Measurements from ENCODE around the gene EIF4A2.

The EIF4A2 gene

GRCh38 chr3:186783058-186783730 lies at the start of gene EIF4A2:
Gene EIF4A2 (plus strand): TSS chr3:186783577. CDS start chr3:186783611, 34 bp downstream.
- peak; percentile 90 for DNase-seq (ENCODE audit: low spot score)

DNA sequence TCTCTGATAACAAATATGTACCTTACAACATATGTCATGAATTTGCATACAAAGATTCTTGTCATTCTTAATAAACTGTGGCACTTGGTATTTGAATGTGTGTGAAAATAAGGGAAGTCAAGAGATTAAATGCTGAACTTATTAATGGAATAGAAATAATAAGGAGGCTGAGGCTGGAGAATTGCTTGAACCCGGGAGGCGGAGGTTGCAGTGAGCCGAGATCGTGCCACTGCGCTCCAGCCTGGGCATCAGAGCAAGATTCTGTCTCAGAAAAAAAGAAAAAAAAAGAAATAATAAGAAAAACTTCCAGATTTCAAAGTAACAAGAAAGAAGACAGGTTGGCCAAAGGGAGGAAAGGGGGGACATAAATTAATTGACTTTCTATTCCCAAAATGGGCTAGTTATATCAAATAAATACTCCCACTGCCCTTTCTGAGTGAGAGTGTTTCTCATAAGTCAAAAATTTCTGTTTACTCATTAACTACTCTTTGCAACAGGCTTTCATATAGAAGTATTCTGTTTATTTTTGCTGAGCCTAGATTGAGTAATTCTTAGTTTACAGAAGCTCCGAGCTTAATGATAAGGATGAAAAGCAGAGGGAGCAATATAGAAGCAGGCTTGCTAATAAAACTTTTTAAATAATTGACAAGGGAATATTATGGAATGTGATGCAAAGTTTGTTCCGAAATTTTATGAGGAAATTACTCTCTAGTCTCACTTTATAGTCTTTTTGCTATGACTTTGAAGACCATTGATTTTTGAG lies 40.6 kb upstream of the EIF4A2 start:
- no peak for DNase-seq (ENCODE audit: low spot score)

GRCh38 chr3:186743666-186744065 lies 39.7 kb upstream of the EIF4A2 start:
- DNase-seq (ENCODE audit: low spot score), result no peak

DNA sequence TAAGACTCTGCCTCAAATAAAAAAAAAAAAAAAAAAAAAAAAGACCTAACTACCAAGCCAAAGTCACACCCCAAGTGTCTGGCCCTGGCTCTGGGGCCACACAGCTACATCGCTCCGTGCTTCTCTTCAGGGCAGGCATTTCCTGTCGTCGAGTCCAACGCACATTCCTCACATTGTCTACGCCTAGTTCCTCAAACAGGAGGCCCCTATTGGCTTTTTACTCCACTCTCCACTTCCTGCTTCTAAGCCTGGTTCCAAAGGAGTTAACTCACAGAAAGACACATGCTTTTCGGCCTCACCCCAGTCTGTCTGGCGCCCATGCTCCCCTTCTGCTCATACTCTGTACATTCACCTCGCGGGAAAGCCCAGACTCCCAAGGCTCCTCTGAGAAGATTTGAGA lies 37.4 kb upstream of the EIF4A2 start:
- DNase-seq (ENCODE audit: low spot score), result no peak

DNA sequence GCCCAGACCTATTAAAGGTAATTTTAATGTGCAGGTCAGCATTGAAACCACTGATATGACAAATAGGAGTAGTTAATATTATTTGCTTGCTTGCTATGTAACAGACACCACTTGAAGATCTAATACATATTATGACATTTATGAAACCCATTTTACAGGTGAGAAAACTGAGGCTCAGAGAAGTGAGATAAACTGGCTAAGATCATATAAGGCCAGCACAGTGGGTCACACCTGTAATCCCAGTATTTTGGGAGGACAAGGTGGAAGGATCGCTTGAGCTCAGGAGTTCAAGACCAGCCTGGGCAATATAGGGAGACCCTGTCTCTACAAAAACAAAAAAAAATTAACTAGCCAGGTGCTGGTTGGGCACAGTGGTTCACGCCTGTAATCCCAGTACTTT lies 33.1 kb upstream of the EIF4A2 start:
- no peak for DNase-seq (ENCODE audit: low spot score)

GRCh38 chr3:186751480-186751879 lies 31.9 kb upstream of the EIF4A2 start:
- no peak for DNase-seq (ENCODE audit: low spot score)

DNA sequence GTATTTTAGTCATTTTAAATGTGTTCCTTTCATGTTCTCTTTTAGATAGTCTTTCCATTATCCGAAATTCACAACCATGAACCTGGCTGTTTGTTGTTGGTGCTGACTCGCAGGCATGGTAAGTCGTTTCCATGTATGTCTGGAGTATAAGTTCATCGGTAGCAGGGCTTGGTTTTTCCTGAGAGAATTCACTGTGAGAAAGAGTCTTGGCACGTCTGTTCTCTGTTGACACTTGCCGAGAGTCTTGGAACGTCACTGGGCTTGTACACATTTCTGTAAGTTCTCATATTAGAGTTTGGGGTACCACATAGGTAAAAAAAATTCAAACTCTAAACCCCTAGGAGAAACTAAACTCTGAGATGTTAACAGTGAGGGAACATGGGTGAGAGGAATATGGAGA lies 29.4 kb upstream of the EIF4A2 start:
- DNase-seq (ENCODE audit: low spot score), result no peak

DNA sequence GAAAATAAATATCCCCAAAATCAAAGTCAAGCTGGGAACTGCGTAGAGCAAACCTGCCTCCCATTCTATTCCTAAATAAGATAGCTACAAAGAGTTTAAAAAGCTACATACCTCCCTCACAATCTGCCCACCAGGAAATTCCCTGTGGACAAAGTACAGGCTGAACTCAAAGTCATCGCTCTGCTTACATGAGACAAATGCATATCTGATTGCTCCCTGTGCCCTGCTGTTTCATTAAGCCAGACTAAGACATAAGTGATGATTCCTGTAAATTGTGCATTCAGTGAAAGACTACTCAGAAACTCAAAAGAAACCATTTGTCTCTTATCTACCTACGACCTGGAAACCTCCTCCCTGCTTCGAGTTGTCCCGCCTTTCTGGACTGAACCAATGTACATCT lies 28.5 kb upstream of the EIF4A2 start:
- DNase-seq (ENCODE audit: low spot score), result no peak

- no peak for DNase-seq (ENCODE audit: low spot score)
These were observed 26.2 kb upstream of the EIF4A2 start for GRCh38 chr3:186757214-186757613.

GRCh38 chr3:186757686-186758220 lies 25.6 kb upstream of the EIF4A2 start:
- no peak for DNase-seq (ENCODE audit: low spot score)

DNA sequence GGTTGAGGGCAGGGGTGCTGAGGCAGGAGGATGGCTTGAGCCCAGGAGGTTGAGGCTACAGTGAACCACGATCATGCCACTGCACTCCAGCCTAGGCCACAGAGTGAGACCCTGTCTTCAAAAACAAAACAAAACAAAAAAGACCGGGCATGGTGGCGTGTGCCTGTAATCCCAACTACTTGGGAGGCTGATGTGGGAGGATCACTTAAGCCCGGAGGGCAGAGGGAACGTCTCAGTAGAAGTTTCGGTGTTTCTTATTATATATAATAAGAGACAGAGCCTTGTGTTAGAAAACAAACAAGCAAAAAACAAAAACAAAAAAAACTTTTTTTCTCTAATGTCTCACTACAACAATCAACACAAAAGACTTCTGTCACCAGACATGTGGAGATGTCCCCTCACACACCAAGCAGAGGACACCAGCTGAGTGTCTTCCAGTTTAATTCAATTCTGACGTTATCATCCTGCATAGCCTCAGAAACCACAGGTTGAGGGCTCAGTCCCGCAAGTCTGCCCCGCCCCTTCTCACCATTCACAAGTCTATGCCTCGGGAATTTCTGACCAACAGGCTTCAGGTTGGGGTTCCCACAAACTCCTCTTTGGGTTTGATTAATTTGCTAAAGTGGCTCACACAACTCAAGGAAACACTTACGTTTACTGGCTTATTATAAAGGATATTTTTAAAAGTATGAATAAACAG lies 24.0 kb upstream of the EIF4A2 start:
- DNase-seq (ENCODE audit: low spot score), result no peak

- DNase-seq (ENCODE audit: low spot score), result no peak
These were observed 23.1 kb upstream of the EIF4A2 start for GRCh38 chr3:186760141-186760833.

DNA sequence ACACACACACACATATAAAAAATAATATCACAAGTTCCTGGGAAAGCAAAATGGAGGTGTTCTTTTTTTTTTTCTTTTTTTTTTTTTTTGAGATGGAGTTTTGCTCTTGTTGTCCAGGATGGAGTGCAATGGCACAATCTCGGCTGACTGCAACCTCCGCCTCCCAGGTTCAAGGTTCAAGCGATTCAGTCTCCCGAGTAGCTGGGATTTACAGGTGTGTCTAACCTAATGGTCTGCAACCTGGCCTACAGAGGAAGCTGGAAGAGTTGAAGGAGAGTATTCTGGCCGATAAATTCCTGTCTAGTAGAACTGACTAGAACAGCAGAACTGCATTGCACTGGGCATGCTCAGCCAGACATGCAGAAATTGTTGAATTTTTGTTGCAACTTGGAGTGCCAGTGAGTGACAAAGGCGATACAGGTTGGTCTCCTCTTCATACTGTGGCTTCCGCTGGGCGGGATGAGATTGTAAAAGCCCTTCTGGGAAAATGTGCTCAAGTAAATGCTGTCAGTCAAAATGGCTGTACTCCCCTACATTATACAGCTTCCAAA lies 22.4 kb upstream of the EIF4A2 start:
- DNase-seq (ENCODE audit: low spot score), result no peak

DNA sequence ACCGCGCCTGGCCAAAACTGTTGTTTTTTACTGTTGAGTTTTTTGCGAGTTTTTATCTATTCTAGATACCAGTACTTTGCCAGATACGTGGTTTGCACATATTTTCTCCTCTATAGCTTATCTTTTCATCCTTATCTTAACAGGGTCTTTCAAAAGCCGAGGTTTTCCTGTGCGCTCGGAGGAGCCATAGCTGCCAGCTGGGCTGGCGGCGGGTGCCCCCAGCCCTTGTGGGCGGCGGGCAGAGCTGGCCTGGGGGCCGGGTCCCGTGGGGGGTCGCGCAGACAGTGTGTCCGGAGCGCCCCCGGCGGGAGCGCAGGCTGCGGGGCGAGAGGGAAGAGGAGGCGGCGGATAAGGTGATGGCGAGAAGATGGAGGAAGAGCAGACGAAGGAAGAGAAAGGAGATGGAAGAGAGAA lies 11.1 kb upstream of the EIF4A2 start:
- peak; percentile 4 for DNase-seq (ENCODE audit: low spot score)

DNA sequence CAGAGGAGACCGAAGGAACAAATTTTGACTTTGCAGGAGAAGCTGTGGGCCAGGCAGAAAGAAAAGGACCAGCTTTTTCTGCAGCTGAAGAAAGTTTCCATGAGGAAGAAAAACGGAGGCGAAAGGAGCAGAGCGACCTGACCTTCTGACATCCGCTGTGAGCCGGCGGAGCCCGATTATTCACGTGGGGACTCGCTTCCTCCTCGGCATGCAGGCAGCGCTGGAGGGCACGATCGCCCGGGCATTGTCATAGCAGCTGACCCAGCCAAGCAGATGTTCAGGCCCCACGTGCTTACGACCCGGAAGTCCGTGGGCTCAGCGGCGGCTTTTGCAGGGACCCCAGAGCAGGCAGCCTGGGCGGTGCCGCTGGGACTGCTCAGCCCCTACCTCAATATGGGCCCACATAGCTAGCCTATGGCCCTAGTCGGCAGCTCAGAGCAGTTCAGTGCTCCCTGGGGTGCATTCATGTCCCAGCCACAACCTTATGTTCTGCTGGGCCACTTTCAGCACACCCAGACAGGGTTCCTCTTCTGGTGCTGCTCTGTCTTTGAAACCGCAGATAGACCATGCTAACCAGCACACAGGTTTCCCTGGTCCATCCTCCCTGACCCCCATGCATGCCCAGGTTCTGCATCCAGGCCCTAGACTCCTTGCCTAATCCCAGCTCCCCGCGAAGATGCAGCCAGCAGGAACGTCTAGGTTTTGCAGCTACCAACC lies 10.5 kb upstream of the EIF4A2 start:
- peak; percentile 76 for DNase-seq (ENCODE audit: low spot score)

DNA sequence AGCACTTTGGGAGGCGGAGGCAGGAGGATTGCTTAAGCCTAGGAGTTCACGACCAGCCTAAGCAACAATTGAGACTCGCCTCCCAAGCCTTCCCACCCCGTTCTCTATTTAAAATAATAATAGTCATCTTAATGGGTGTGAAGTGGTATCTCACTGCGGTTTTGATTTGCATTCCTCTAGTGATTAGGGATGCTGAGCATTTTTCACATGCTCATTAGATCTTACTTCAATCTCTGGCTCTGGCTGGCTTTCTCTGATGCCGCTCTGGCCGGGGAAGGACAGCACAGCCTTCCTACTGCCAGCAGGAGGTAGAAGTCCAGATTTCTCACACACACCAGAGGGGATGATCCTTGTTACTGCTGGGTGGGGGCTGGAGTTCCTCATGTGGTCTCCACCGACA lies 7.4 kb upstream of the EIF4A2 start:
- DNase-seq (ENCODE audit: low spot score), result no peak

DNA sequence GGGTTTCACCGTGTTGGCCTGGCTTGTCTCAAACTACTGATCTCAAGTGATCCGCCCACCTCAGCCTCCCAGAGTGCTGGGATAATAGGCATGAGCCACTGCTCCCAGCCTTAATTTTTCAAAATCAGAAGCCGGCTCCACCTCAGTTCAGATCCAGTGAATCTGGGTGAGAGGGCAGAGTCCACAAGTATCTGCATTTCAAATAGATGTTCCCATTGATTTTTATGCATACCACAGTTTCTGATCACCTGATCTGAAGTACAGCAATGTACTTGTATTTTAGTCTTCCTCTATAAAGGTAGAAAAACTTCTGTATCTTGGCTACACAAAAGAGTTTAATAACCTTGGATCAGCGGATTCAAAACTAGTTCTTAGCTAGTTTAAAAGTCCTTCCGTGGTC lies 4.2 kb upstream of the EIF4A2 start:
- DNase-seq (ENCODE audit: low spot score), result no peak

GRCh38 chr3:186782542-186783057 lies 777 bp upstream of the EIF4A2 start:
- DNase-seq (ENCODE audit: low spot score), result peak; percentile 43

DNA sequence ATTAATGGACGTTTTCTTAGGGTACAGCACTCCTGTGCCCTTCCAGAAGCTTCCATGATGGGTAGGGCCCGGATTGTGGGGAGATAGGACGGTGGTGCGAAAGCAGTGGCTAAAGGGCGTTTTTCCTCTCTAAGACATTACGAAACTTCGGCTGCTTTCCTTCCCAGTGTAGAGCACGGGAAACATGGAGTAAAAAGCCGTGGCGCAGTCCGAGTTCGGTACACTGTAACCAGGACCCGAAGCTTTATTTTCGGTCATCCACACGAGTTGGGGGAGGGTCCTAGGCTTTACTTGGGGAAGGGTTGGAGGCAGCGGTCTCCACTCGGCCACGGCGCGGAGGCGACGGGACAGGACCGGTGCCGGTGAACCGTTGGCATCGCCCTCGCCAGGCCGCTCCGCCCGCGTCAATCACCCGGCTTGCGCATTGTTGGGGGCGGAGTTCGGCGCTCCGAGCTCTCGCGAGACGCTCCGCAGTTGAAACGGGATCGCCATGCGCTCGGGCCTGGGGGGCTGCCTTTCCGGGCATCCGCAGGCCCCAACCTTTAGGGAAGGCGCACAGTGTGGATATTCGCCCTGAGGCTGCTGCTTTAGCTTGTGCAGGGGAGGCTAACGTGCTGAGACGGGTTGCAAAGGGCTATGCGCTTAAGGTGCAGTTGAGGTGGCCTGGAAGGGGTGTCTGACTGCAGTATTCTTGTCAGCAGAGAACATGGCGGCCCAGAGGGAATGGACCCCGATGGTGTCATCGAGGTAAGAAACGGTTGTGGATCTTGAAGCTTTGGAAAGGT lies 546 bp downstream of the EIF4A2 start:
- DNase-seq (ENCODE audit: low spot score), result peak; percentile 79

DNA sequence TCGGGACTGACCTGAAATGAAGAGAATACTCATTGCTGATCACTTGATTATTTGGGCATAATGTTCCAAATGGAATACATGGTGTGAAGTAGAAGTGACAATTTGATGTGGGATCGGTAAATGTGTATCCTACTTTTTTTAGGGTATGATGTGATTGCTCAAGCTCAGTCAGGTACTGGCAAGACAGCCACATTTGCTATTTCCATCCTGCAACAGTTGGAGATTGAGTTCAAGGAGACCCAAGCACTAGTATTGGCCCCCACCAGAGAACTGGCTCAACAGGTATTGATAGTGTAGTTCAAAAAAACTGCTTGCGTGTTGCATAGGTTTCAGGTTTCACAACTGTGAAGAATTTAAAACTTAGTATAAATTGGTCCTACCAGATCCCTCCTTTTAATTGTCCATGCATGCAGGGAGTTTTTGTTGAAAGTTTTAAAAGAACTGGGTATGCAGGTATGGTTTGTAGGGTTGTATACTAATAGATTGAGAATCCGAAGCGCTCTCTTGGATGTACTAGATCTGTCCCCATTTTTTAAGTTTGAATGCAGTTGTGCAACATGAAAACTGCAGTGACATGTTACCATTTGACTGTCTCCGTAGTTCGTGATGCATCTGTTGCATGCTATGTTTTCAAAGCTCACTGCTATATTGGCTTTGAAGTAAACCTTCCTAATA lies 1.6 kb downstream of the EIF4A2 start:
- peak; percentile 33 for DNase-seq (ENCODE audit: low spot score)

All from activated CD4-positive, alpha-beta T cell treated with anti-CD3 and anti-CD28 coated beads, Interleukin-2, Interleukin-4, amounts not matched to agents 100 ng/mL and 50 ng/mL, durations not matched to agents 16 hours and 8 hours (primary cell).